Upper lobe of left lung (tissue), 6 donors: ENCODE results near the gene NKD2. TPM values are rescaled to one million over a fixed set of nuclear protein-coding genes. Genes with fewer than 3 reads are reported as not detected.
A peak's percentile ranks its signal among the peaks of the same experiment; 100 is the strongest.

Experiments used
- ATAC-seq, 2 donors: fragments of 200-7000 bp; cut with Tn5 transposase; one replicate each; pipeline ENCODE4 v1.9.1; 2022; ENCODE audit warnings: mild to moderate bottlenecking in 2 of 2, moderate library complexity in 2 of 2; ENCODE audit not compliant: low FRiP score in 2 of 2
- DNase-seq, 2 donors: peaks; one replicate each; pipeline ENCODE4 v3.0.0-alpha.2; 2019 to 2020
- H3K27ac ChIP-seq, 4 donors: fragments of 200-600 bp; sonication (generic); one replicate each; pipeline ENCODE4 v1.5.1; 2016 to 2019
- H3K27me3 ChIP-seq, 4 donors: fragments of 200-600 bp; sonication (generic); one replicate each; pipeline ENCODE4 v1.5.1; 2017 to 2019
- H3K36me3 ChIP-seq, 4 donors: fragments of 200-600 bp; sonication (generic); one replicate each; pipeline ENCODE4 v1.5.1; 2016 to 2019
- H3K4me1 ChIP-seq, 4 donors: fragments of 200-600 bp; sonication (generic); one replicate each; pipeline ENCODE4 v1.5.1; 2018 to 2019
- H3K4me3 ChIP-seq, 4 donors: fragments of 200-600 bp; sonication (generic); one replicate each; pipeline ENCODE4 v1.5.1; 2017 to 2019; ENCODE audit warnings: mild to moderate bottlenecking in 2 of 4, moderate library complexity in 1 of 4
- H3K9me3 ChIP-seq, 4 donors: fragments of 200-600 bp; sonication (generic); one replicate each; pipeline ENCODE4 v1.5.1; 2018 to 2019
- CTCF ChIP-seq, 6 experiments: fragments of 450-650 bp in 4 of 6; fragments of 200-600 bp in 2 of 6; sonication (generic) in 2 of 6; IDR thresholded peaks; one replicate each; pipeline ENCODE4 v1.5.1; 2016 to 2019; ENCODE audit warnings: antibody characterized with exemption in 6 of 6
- EP300 ChIP-seq, 4 donors: sonication (generic); formaldehyde crosslinking; IDR thresholded peaks; one replicate each; pipeline ENCODE4 v1.5.1; 2017; ENCODE audit warnings: antibody characterized with exemption in 4 of 4, control low read depth in 2 of 4
- POLR2A ChIP-seq, 4 donors: fragments of 450-650 bp; IDR thresholded peaks; one replicate each; pipeline ENCODE4 v1.5.1; 2016 to 2017; ENCODE audit warnings: antibody characterized with exemption in 4 of 4, mild to moderate bottlenecking in 2 of 4
- POLR2AphosphoS5 ChIP-seq, 2 donors: sonication (generic); formaldehyde crosslinking; IDR thresholded peaks; one replicate each; pipeline ENCODE4 v1.5.1; 2017; ENCODE audit warnings: antibody characterized with exemption in 2 of 2
- WGBS, 2 donors: methylation state at CpG; one replicate each; pipeline ENCODE4 v1.1.5; 2017 to 2018; 5-methylcytosine and 5-hydroxymethylcytosine counted together
- total RNA-seq, 6 donors: library from RNA; depleted of rRNA in 4 of 6; stranded (reverse); fragments of >200 nt in 4 of 6; gene quantifications; one replicate each; pipeline versions ENCODE4 v1.1.0 to v1.2.1, GENCODE V29; 2016 to 2021
- donor health status: DM: no; HTN: no; CAD: no; lungs with moderate emphysema.
- donor health status: DM: no; HTN: yes; CAD: no; lungs with severe emphysema.

Gene NKD2
- total RNA-seq, 6 donors from 2014 or later, result 8.9 to 126 (median 50.6) TPM

GRCh38 chr5:1033606-1034420 lies 25.2 kb downstream of the NKD2 start:
- H3K4me1 ChIP-seq, result no peaks in the 10 kb centered on the region
- ATAC-seq (no peak), DNase-seq (peak in 1 of 2 donors; percentile 33)
- H3K27me3 ChIP-seq, result no peaks in the 10 kb centered on the region
- 85% methylated on average over 27 to 29 of the region's 29 CpGs for WGBS, 2 donors
- no peak overlapping the region for H3K4me3 ChIP-seq
- H3K9me3 ChIP-seq, result no peaks in the 10 kb centered on the region
- no peak overlapping the region for H3K27ac ChIP-seq
- H3K36me3 ChIP-seq, result peaks cover 0 to 1% (median 0%) of the 10 kb centered on the region in 4 donors
- no peak for TF ChIP-seq EP300 (IDR thresholded peaks at IDR 0.05)
- TF ChIP-seq POLR2A (IDR thresholded peaks at IDR 0.05), result no peak
- TF ChIP-seq CTCF (IDR thresholded peaks at IDR 0.05), result no peak
- no peak for TF ChIP-seq POLR2AphosphoS5 (IDR thresholded peaks at IDR 0.05)

- WGBS, 2 donors, result 73 to 94% methylated on average over 4 to 16 of the region's 17 CpGs
Observed at GRCh38 chr5:1034421-1034905, 25.9 kb downstream of the NKD2 start.

DNA sequence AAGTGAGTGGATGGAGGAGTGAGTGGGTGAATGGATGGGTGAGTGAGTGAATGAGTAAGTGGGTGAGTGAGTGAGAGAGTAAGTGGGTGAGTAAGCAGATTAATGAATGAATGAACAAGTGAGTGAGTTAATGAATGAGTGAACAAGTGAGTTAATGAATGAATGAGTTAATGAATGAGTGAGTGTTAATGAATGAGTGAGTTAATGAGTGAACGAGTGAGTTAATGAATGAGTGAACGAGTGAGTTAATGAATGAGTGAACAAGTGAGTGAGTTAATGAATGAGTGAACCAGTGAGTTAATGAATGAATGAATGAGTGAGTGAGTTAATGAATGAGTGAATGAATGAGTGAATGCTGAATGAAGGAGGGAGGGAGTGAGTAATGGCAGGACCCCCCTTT lies 26.4 kb downstream of the NKD2 start:
- 86 to 92% methylated on average over 2 of the region's 2 CpGs for WGBS, 2 donors
- Histone ChIP-seq H3K9me3 (no peaks in the 10 kb centered on the region), H3K4me3 (no peak overlapping the region), H3K36me3 (peaks cover 0 to 3% (median 0%) of the 10 kb centered on the region in 4 donors), H3K27me3 (no peaks in the 10 kb centered on the region), H3K4me1 (no peaks in the 10 kb centered on the region), H3K27ac (no peak overlapping the region)
- DNase-seq, result no peak
- ATAC-seq, result no peak
- TF ChIP-seq POLR2AphosphoS5 (IDR thresholded peaks at IDR 0.05) (no peak), CTCF (IDR thresholded peaks at IDR 0.05) (no peak), POLR2A (IDR thresholded peaks at IDR 0.05) (no peak), EP300 (IDR thresholded peaks at IDR 0.05) (no peak)

More at GRCh38 chr5:1034421-1034905, 25.9 kb downstream of the NKD2 start:
- H3K27ac ChIP-seq, result no peak overlapping the region
- no peak overlapping the region for H3K4me3 ChIP-seq
- peaks cover 0 to 3% (median 0%) of the 10 kb centered on the region in 4 donors for H3K36me3 ChIP-seq
- TF ChIP-seq EP300 (IDR thresholded peaks at IDR 0.05) (no peak), CTCF (IDR thresholded peaks at IDR 0.05) (no peak), POLR2A (IDR thresholded peaks at IDR 0.05) (no peak), POLR2AphosphoS5 (IDR thresholded peaks at IDR 0.05) (no peak)
- H3K27me3 ChIP-seq, result no peaks in the 10 kb centered on the region
- H3K9me3 ChIP-seq, result no peaks in the 10 kb centered on the region
- no peak for ATAC-seq
- peak in 1 of 2 donors; percentile 74 for DNase-seq
- H3K4me1 ChIP-seq, result no peaks in the 10 kb centered on the region

GRCh38 chr5:1035421-1036405 lies 27.1 kb downstream of the NKD2 start:
- Histone ChIP-seq H3K4me3 (no peak overlapping the region), H3K9me3 (no peaks in the 10 kb centered on the region), H3K27ac (no peak overlapping the region), H3K36me3 (peaks cover 0 to 3% (median 0%) of the 10 kb centered on the region in 4 donors), H3K27me3 (no peaks in the 10 kb centered on the region), H3K4me1 (no peaks in the 10 kb centered on the region)
- no peak for TF ChIP-seq POLR2A (IDR thresholded peaks at IDR 0.05)
- TF ChIP-seq POLR2AphosphoS5 (IDR thresholded peaks at IDR 0.05), result no peak
- TF ChIP-seq EP300 (IDR thresholded peaks at IDR 0.05), result no peak
- no peak for TF ChIP-seq CTCF (IDR thresholded peaks at IDR 0.05)
- ATAC-seq, result no peak
- 85 to 92% methylated on average over 4 to 20 of the region's 25 CpGs for WGBS, 2 donors
- peak in 1 of 2 donors; percentile 74 for DNase-seq
